Loucy (cell line): ENCODE measurements around the gene NRGN.

Source experiments
- H2AFZ ChIP-seq: fragments of 200-600 bp; sonication (generic); 2 replicates; pipeline ENCODE4 v1.6.0; 2016; ENCODE audit warnings: antibody characterized with exemption, mild to moderate bottlenecking, low read length, moderate library complexity
- H3F3A ChIP-seq: fragments of 200-600 bp; 2 replicates; pipeline ENCODE4 v1.6.0; 2016; ENCODE audit warnings: antibody characterized with exemption, low read depth, mild to moderate bottlenecking
- H3K27me3 ChIP-seq: fragments of 200-600 bp; sonication (generic); 2 replicates; pipeline ENCODE4 v1.6.1; 2014; ENCODE audit warnings: low read length, mild to moderate bottlenecking; ENCODE audit not compliant: insufficient read depth, poor library complexity, severe bottlenecking
- H3K36me3 ChIP-seq: fragments of 200-600 bp; sonication (generic); 2 replicates; pipeline ENCODE4 v1.6.1; 2016; ENCODE audit warnings: low read length; ENCODE audit not compliant: insufficient read depth
- H3K4me1 ChIP-seq: fragments of 200-600 bp; sonication (generic); 2 replicates; pipeline ENCODE4 v1.5.1; 2014; ENCODE audit warnings: low read length, mild to moderate bottlenecking; ENCODE audit not compliant: insufficient read depth, poor library complexity, severe bottlenecking
- H3K4me2 ChIP-seq: fragments of 200-600 bp; sonication (generic); 2 replicates; pipeline ENCODE4 v1.6.0; 2014; ENCODE audit warnings: antibody characterized with exemption, low read length, low read depth, mild to moderate bottlenecking; ENCODE audit not compliant: poor library complexity, severe bottlenecking
- H3K4me3 ChIP-seq: fragments of 200-600 bp; sonication (generic); 2 replicates; pipeline ENCODE4 v1.5.1; 2014; ENCODE audit warnings: low read length, mild to moderate bottlenecking, mixed read lengths; ENCODE audit not compliant: poor library complexity, severe bottlenecking
- H3K79me2 ChIP-seq: fragments of 200-600 bp; sonication (generic); 2 replicates; pipeline ENCODE4 v1.6.1; 2014; ENCODE audit warnings: low read length; ENCODE audit not compliant: insufficient read depth
- H3K9ac ChIP-seq: fragments of 200-600 bp; sonication (generic); 2 replicates; pipeline ENCODE4 v1.6.0; 2014; ENCODE audit warnings: mild to moderate bottlenecking, low read depth, low read length, moderate library complexity; ENCODE audit not compliant: poor library complexity, severe bottlenecking
- H3K9me2 ChIP-seq: fragments of 200-600 bp; sonication (generic); replicated peaks from 2 replicates; pipeline ENCODE4 v1.6.1; 2016; ENCODE audit warnings: low read depth, low read length, mixed read lengths
- H3K9me3 ChIP-seq: fragments of 200-600 bp; sonication (generic); 2 replicates; pipeline ENCODE4 v1.6.1; 2014; ENCODE audit warnings: mild to moderate bottlenecking, antibody characterized with exemption, low read length, low read depth; ENCODE audit not compliant: insufficient read depth
- H4K20me1 ChIP-seq: fragments of 200-600 bp; sonication (generic); 2 replicates; pipeline ENCODE4 v1.6.0; 2014; ENCODE audit warnings: antibody characterized with exemption, low read length, mild to moderate bottlenecking; ENCODE audit not compliant: insufficient read depth, poor library complexity, severe bottlenecking
- EZH2phosphoT487 ChIP-seq: fragments of 200-600 bp; IDR thresholded peaks from 2 replicates; pipeline ENCODE4 v1.6.1; 2018; ENCODE audit warnings: antibody characterized with exemption, mild to moderate bottlenecking, moderate library complexity, borderline replicate concordance
- TF ChIP-seq, protein P1 (sequence below): fragments of 200-600 bp; sonication (generic); conservative IDR thresholded peaks from 2 replicates; pipeline ENCODE4 v1.5.1; 2014; ENCODE audit warnings: mild to moderate bottlenecking, antibody characterized with exemption, low read length

The NRGN gene

DNA sequence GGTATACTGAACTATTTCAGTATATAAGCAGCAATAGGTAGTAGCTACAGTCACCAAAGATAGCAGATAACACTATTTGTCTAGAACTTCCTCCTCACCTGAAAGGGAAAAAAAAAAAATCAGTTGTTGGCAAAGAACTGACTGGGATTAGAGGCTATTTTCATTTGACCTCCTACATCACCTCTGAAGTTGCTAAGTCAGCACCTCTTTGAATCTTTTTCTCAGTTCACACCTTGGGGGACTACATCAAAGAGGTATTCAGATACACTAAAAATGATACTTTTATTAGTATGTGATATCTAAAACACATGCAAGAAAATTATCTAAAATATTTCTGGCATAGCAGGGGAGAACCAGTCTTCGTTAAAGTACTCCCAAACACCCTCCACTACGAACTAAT is 44.3 kb downstream of the NRGN start:
- no peak for TF ChIP-seq EZH2phosphoT487
- TF ChIP-seq, protein P1, sequence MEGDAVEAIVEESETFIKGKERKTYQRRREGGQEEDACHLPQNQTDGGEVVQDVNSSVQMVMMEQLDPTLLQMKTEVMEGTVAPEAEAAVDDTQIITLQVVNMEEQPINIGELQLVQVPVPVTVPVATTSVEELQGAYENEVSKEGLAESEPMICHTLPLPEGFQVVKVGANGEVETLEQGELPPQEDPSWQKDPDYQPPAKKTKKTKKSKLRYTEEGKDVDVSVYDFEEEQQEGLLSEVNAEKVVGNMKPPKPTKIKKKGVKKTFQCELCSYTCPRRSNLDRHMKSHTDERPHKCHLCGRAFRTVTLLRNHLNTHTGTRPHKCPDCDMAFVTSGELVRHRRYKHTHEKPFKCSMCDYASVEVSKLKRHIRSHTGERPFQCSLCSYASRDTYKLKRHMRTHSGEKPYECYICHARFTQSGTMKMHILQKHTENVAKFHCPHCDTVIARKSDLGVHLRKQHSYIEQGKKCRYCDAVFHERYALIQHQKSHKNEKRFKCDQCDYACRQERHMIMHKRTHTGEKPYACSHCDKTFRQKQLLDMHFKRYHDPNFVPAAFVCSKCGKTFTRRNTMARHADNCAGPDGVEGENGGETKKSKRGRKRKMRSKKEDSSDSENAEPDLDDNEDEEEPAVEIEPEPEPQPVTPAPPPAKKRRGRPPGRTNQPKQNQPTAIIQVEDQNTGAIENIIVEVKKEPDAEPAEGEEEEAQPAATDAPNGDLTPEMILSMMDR = no peak
- Histone ChIP-seq H3K9me3 (no peaks in the 10 kb centered on the region), H3F3A (no peaks in the 10 kb centered on the region), H4K20me1 (no peaks in the 10 kb centered on the region), H3K4me2 (no peak overlapping the region), H3K9ac (no peak overlapping the region), H3K79me2 (peaks cover 11% of the 10 kb centered on the region), H3K36me3 (no peaks in the 10 kb centered on the region), H3K9me2 (no peaks in the 10 kb centered on the region), H3K4me3 (no peak overlapping the region), H3K4me1 (no peaks in the 10 kb centered on the region), H2AFZ (no peak overlapping the region), H3K27me3 (no peaks in the 10 kb centered on the region)

DNA sequence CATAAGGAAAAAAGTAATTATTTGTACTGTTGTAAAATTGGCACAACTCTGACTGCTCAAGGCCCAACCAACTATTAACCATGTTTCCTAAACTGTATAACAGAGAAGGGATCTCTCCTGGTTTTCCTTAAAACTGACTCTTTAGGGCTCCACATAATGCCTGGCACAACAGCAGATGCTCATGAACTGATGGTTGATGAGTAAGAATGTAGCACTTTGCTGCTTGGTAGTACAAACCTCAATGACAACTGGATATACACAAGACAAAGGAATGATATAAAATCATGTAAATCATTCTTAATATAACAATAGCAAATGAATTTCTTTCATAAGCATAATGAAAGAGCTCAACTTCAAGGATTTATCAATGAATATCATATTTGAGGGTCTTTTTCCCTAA is 48.8 kb downstream of the NRGN start:
- H3F3A ChIP-seq = no peaks in the 10 kb centered on the region
- H4K20me1 ChIP-seq = peaks cover 14% of the 10 kb centered on the region
- no peak overlapping the region for H3K9ac ChIP-seq
- H3K4me3 ChIP-seq = no peak overlapping the region
- H2AFZ ChIP-seq = no peak overlapping the region
- H3K4me1 ChIP-seq = peaks cover 13% of the 10 kb centered on the region
- H3K27me3 ChIP-seq = no peaks in the 10 kb centered on the region
- H3K9me3 ChIP-seq = no peaks in the 10 kb centered on the region
- H3K36me3 ChIP-seq = no peaks in the 10 kb centered on the region
- H3K9me2 ChIP-seq = no peaks in the 10 kb centered on the region
- TF ChIP-seq, protein P1 = no peak
- no peak for TF ChIP-seq EZH2phosphoT487
- peaks cover 54% of the 10 kb centered on the region for H3K79me2 ChIP-seq
- H3K4me2 ChIP-seq = no peak overlapping the region

DNA sequence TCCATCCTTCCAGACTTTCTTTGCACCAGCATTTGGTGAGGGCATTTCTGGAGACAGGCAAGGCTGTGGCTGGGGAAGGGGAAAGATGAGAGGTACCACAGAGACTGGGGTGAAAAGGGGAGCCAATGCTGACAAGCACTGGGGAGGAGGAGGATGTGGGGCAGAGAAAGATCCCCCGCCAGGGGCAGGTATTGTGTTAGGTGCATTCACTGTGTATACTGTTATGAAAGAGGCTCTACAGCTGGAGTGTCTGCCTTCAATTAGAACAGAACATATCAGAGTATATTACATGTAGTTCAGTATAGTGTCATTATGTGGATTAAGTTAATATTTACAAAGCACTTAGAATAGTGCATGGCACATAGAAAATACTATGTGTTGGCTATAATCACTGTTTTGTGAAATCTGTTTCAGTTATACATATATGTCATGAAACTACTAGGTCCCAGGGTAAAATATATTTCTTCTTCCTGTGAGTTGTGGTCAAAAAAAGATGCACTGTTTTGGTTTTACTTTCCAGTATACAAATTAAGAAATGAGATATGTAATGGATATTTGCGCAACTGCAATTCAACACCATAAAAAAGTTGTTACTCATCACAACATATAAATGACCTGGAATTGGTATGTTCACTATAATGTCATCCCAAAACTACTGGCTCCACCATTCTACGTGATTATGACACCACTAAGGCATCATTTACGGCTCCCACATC is 52.0 kb downstream of the NRGN start:
- Histone ChIP-seq H3K79me2 (peaks cover 77% of the 10 kb centered on the region), H2AFZ (no peak overlapping the region), H3K36me3 (no peaks in the 10 kb centered on the region), H3K4me1 (peaks cover 32% of the 10 kb centered on the region), H3F3A (peaks cover 6% of the 10 kb centered on the region; the same call in 1 of the 2 replicates), H3K4me2 (peak overlapping the region; percentile 38), H3K9ac (no peak overlapping the region), H3K9me2 (no peaks in the 10 kb centered on the region), H3K9me3 (no peaks in the 10 kb centered on the region), H4K20me1 (peaks cover 41% of the 10 kb centered on the region), H3K27me3 (no peaks in the 10 kb centered on the region), H3K4me3 (no peak overlapping the region)
- no peak for TF ChIP-seq EZH2phosphoT487
- TF ChIP-seq, protein P1 = no peak
